Ishikawa (cell line): ENCODE results near the gene RARB.

Experiments
- EP300 ChIP-seq: IDR thresholded peaks from 2 replicates; pipeline ENCODE4 v1.6.1; 2012; ENCODE audit warnings: borderline replicate concordance
- FOXM1 ChIP-seq: IDR thresholded peaks from 2 replicates; pipeline ENCODE4 v1.6.1; 2012; ENCODE audit warnings: low read depth, borderline replicate concordance
- RAD21 ChIP-seq: IDR thresholded peaks from 2 replicates; pipeline ENCODE4 v1.6.1; 2012; ENCODE audit warnings: low read depth

GRCh38 chr3:25547103-25547502 lies 119.0 kb downstream of the RARB start:
- TF ChIP-seq RAD21 (no peak), EP300 (no peak), FOXM1 (no peak)
